Measurements from ENCODE around the gene NUP42. TPM values are rescaled to one million over a fixed set of nuclear protein-coding genes. Genes with fewer than 3 reads are reported as not detected.

Gene NUP42
- total RNA-seq, 1 experiment from 2014 or later, result 40.8 TPM

- Mint-ChIP-seq H3K9me3 (no peaks in the 10 kb centered on the region), H3K4me1 (peaks cover 8% of the 10 kb centered on the region; the same call in 1 of the 2 replicates), H3K27ac (no peak overlapping the region), H3K36me3 (no peaks in the 10 kb centered on the region), H3K27me3 (ENCODE audit: low read depth) (peaks cover 4% of the 10 kb centered on the region; the same call in 1 of the 2 replicates), H3K4me3 (no peak overlapping the region)
- ChIA-PET CTCF (no interaction called here), POLR2A (no interaction called here)
- DNase-seq (ENCODE audit: low spot score) (no peak), ATAC-seq (no peak)
- TF ChIP-seq CBFB (CRISPR knock-in tag; IDR thresholded peaks at IDR 0.05; ENCODE audit: low read depth), result no peak
- no peak for TF ChIP-seq TCF7 (CRISPR knock-in tag; IDR thresholded peaks at IDR 0.05; ENCODE audit: low read depth)
- TF ChIP-seq AFF4 (CRISPR knock-in tag; IDR thresholded peaks at IDR 0.05; ENCODE audit: borderline replicate concordance), result no peak
- TF ChIP-seq NFATC4 (CRISPR knock-in tag; IDR thresholded peaks at IDR 0.05), result no peak
- TF ChIP-seq TEAD1 (CRISPR knock-in tag; IDR thresholded peaks at IDR 0.05), result no peak
- TF ChIP-seq GRHL2 (CRISPR knock-in tag; IDR thresholded peaks at IDR 0.05; ENCODE audit: insufficient replicate concordance, severe bottlenecking), result no peak
Observed at GRCh38 chr7:23210506-23210905, 28.7 kb downstream of the NUP42 start.

- peak; percentile 32 for DNase-seq (ENCODE audit: low spot score)
- no peaks in the 10 kb centered on the region for H3K36me3 Mint-ChIP-seq
- CTCF ChIA-PET, result no interaction called here
Observed at GRCh38 chr7:23211589-23211988, 29.7 kb downstream of the NUP42 start.

GRCh38 chr7:23212395-23212794 is 30.5 kb downstream of the NUP42 start:
- peaks cover 4% of the 10 kb centered on the region; the same call in 1 of the 2 replicates for H3K27me3 Mint-ChIP-seq (ENCODE audit: low read depth)
- H3K36me3 Mint-ChIP-seq, result no peaks in the 10 kb centered on the region
- CTCF ChIA-PET, result no interaction called here
- ATAC-seq (no peak), DNase-seq (ENCODE audit: low spot score) (no peak)
- no peaks in the 10 kb centered on the region for H3K9me3 Mint-ChIP-seq
- no peak overlapping the region for H3K27ac Mint-ChIP-seq
- peaks cover 5% of the 10 kb centered on the region; the same call in 1 of the 2 replicates for H3K4me1 Mint-ChIP-seq
- H3K4me3 Mint-ChIP-seq, result no peak overlapping the region
- POLR2A ChIA-PET, result no interaction called here
- TF ChIP-seq ZNF263 (CRISPR knock-in tag; IDR thresholded peaks at IDR 0.05; ENCODE audit: low read depth), result no peak
- TF ChIP-seq JAZF1 (CRISPR knock-in tag; IDR thresholded peaks at IDR 0.05), result no peak
- TF ChIP-seq ZNF423 (CRISPR knock-in tag; IDR thresholded peaks at IDR 0.05), result no peak
- TF ChIP-seq AR (CRISPR knock-in tag; IDR thresholded peaks at IDR 0.05), result no peak
- no peak for TF ChIP-seq RORB (CRISPR knock-in tag; IDR thresholded peaks at IDR 0.05)
- TF ChIP-seq FOXJ3 (CRISPR knock-in tag; IDR thresholded peaks at IDR 0.05; ENCODE audit: borderline replicate concordance), result no peak
- no peak for TF ChIP-seq FOXP4 (CRISPR knock-in tag; IDR thresholded peaks at IDR 0.05)

More at GRCh38 chr7:23211589-23211988, 29.7 kb downstream of the NUP42 start:
- no peak for TF ChIP-seq FOXP4 (CRISPR knock-in tag; IDR thresholded peaks at IDR 0.05)
- TF ChIP-seq ESRRA (CRISPR knock-in tag; IDR thresholded peaks at IDR 0.05; ENCODE audit: borderline replicate concordance), result no peak
- TF ChIP-seq ZNF317 (CRISPR knock-in tag; IDR thresholded peaks at IDR 0.05; ENCODE audit: borderline replicate concordance, low read depth), result no peak
- no peak for TF ChIP-seq PREB (CRISPR knock-in tag; IDR thresholded peaks at IDR 0.05; ENCODE audit: borderline replicate concordance)
- no peak for TF ChIP-seq PRRX2 (CRISPR knock-in tag; IDR thresholded peaks at IDR 0.05)
- POLR2A ChIA-PET, result no interaction called here
- Mint-ChIP-seq H3K27me3 (ENCODE audit: low read depth) (peaks cover 4% of the 10 kb centered on the region; the same call in 1 of the 2 replicates), H3K9me3 (no peaks in the 10 kb centered on the region), H3K4me1 (peaks cover 5% of the 10 kb centered on the region; the same call in 1 of the 2 replicates), H3K4me3 (no peak overlapping the region), H3K27ac (no peak overlapping the region)
- ATAC-seq, result peak; percentile 95
